GM21619 (cell line): ENCODE results near the gene PHACTR3.

Experiments
- ATAC-seq: cut with Tn5 transposase; IDR thresholded peaks from one replicate; pipeline ENCODE4 v1.9.1; 2021; ENCODE audit not compliant: unreplicated experiment

PHACTR3 gene

DNA sequence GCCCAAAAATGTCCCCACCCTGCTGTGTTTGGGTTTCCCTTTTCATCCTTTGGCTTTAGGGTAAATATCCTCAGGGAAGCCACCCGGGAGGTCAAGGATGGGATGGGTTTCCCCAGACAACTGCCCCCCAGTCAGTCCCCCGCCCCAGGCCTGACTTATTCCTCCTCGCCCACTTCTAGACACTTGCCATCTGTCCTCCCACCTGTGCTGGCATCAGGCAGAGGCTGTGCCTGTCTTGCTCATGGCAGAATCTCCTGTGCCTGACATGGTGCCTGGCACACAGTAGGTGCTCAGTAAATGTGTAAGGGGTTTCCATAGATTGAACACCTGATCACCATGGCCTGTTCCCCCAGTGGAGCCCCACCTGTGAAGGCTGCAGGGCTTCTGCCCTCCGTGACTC, 141.8 kb downstream of the PHACTR3 start:
- ATAC-seq: no peak

DNA sequence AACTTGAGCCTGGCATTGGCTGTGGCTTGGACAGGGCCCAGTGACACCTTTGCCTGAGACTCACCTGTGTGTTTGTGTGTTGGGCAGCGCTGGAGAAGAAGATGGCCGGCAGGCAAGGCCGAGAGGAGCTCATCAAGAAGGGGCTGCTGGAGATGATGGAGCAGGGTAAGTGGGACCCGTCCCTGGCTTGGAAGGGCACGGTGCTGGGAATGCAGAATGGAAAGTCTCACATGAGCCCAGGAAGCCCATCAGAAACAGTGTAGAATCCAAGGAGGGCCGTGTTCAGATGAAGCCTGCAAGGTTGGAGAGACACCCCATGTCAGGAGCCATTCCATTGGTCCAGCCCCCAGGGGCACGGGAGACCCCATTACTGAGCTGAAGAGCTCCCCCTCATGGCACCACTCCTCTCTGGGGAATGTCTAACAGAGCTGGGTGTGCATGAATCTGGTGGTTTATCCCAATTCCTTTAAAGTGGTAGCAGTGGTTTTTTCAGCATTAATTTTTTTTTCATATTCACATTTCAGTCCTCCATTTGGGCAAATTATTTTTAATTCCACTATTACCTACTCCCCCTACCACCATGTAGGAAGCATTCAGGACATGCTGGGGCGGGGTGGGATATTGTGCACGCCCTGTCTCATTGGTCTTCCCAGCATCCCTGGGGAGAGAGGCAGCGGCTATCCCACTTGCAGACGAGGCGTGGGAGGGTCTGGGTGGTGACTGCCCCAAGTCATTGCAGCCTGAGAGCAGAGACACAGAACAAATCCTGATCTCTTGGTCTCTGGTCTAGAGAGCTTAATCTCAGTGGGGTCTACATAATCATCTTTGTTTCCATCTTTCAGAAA, 143.6 kb downstream of the PHACTR3 start:
- ATAC-seq: no peak

DNA sequence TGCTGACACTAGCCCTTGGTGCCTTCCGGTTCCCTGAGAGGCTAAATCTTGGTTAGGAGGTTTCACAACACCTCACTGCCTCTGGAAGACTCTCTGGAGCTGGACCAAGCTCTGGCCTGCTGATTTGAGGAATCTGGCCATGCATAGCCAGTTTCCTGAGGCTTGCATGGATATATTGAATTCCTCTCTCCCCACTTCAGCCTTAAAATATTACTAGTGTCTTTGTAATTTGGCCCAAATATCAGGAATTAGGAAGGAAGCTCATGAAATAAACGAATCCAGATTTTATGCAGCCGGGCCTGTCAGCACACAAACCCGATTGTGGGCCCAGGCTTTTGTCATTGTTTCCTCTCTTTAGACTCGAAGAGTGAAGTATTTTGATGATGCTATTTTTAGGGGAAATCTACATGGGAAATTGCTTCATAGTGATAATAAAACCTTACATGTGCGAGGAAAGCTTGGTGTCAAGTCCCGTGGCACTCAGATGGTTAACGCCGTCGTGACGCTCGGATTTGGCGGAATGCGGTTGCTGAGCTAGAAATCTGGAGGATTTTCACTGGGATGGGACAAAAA, 144.4 kb downstream of the PHACTR3 start:
- ATAC-seq: no peak

DNA sequence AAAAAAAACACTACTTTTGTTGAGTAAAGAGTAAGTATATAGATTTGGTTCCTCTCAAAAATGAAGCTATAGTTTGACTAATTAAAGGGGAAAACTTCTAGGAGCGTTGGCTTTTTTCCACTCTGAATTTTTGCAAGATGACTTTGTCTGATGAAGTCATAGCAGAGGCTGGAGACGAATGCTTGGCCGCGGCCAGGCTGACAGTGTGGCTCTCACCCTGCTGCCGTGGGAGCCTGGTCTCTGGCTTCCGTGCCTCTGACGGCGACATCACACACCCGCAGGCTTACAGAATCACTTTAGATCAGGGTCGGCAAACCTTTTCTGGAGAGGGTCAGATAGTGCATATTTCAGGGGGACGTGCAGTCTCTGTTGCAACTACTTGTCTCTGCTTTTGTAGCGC, 145.0 kb downstream of the PHACTR3 start:
- ATAC-seq: no peak

DNA sequence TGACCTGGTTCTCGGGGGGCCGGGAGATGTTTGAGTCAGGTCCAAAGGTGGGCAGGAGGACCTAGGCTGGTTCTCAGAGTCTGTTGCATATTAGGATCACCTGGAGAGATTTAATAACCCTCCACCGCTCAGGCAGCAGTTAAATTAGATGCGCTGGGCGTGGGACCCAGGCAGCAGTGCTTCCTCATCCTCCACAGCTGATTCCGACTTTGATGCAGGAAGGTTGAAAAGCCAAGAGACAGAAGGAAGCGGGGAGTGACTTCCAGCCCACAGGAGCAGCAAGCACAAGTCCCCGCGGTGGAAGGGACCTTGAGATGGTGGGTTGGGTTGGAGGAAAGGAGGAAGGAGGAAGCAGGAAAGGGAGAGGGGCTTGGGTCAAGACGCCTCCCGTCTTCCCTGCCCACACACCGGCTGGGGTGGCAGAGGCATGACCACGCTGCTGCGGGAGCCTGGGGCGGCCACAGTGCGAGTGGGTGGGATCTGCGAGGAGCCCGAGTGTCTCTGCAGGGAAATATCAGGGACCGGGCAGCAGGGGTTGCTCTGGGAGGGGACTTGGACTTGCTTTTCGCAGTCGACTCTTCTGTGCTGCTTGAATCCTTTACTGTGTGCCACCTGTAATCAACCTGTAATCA, 146.0 kb downstream of the PHACTR3 start:
- no peak for ATAC-seq

DNA sequence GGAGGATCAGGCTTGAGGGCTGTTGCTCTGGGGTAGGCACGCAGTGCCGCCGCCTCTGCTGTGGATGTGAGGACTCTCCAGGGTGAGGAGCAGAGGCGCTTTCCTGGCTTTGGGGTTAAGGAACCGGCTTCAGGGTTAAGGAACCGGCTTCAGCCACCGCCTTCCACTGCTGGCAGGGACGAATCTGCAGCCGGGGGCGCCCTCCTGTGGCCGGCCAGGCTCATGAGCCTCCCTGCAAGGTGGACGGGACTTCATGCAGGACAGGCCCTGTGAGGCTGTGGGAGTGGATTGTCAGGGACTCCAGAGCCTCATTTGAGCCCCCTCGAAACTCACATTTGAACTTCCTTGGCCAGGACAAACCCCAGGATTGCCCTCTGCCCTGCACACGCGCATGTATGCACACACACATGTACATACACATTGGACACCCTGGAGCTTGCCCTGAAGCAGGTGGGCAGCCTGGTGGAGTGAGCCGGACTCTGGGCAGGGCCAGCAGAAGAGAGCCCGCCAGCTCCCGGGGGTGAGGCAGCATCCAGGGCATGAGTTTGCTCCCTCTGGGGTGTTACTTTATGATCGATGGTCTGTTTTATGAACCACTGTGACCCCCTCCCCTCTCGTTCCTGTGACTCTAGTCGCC, 146.9 kb downstream of the PHACTR3 start:
- peak; percentile 59 for ATAC-seq

DNA sequence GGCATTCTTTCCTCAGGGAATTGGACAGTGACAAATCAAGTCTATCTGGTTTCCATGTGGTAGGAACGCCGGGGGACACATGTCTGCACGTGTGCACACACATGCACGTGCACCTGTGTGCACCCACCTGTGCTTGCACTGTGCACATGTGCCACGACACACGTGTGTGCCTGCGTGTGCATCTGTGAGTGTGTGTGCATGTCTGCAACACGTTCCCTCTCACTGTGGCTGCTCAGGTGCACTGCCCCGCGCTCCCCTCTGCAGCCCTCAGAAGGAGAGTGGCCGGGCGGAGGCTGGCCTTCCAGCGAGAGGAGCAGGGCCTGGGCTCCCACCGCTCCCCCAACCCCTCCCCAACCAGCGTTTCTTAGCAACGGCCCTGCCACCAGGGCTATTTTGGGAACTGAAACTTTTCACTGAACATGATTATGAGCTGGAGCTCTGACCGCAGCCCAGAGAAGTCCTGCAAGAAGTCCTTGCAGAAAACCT, 147.8 kb downstream of the PHACTR3 start:
- ATAC-seq: peak; percentile 80

DNA sequence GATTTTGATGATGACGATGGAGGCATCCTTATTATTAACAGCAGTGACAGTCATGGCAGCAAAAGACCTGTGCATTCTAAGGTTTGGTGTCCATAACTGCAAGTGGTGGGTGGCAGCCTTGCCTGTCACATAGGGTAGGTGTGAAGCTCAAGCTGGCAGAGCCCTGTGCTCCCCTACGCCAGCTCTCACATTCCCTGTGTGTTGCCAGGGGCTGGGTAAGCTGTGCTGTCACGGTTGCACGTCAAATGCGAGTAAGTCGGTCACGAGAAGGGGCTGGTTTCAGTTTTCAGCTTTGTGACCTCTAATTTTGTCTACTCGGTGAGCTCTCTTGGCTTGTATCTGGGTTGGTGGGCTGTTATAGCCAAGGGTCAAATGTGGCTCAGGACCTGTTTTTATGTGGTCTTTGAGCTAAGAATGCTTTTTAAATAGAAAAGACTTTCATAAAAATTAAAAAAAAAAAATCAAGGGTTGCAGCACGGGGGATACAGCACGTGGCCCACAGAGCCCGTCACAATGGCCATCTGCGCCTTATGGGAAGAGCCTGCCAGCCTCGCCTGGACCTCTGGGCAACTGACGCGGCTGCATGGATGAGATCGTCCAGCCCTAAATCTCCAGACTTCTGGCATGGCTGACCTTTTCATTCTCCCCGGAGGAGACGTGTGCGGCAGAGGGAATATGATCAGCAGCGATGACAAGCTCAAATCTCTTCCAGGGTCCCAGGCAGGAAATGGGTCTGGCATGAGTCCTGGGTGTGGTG, 148.5 kb downstream of the PHACTR3 start:
- peak; percentile 39 for ATAC-seq

DNA sequence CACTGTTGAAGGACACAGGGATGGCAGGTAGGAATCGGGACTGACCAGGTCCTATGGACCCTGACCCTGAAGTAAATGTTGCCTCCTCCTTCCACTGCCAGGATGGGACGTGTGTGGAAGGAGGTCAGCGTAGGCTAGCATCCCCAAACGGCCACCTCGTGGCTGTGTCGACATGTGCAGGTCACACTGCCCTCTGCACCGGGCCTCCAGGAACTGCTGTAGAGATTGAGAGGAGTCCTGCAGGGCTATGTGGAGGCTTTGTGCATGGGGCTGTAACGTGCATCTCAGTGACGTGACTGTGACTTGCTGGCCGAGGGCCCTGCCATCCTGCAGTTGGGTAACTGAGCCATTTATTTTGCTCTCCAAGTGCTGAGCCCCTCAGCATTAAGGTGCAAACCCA, 149.5 kb downstream of the PHACTR3 start:
- no peak for ATAC-seq

DNA sequence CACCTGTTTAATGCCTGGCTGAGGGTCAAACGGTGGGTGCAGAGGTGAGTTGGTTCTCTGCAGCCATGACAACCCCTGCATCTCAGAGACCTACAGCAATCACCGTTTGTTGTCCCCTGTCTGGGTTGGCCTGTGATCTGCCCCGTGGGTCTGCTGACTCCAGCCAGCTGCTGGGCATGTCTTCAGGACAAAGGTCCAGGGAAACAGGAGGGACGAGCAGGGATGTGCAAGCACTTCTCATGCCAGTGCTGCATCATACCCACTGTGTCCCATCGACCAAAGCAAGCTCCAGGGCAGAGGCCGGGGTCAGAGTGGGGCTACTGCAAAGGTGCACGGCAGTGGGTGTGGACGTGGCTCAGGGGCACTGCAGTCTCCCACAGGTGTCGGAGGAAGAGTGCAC, 150.2 kb downstream of the PHACTR3 start:
- ATAC-seq: no peak

DNA sequence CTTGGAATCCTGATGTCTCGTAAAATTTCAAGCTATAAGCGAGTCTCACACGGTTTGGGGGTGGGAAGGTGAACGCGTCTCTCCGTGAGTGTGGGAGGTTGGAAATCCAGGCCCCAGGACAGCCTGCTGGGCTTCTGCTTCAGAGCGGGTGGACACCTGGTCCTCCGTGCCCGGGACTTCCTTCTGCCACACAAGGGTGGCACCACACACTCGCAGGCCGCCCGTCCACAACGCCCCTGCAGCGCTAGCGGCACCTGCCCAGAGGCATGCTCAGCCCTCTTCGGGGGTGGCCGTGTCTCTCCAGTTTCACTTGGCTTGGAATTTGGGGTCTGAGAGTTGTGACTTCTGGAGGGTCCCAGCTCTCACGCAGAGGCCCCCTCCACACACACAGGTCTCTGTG, 151.9 kb downstream of the PHACTR3 start:
- no peak for ATAC-seq

DNA sequence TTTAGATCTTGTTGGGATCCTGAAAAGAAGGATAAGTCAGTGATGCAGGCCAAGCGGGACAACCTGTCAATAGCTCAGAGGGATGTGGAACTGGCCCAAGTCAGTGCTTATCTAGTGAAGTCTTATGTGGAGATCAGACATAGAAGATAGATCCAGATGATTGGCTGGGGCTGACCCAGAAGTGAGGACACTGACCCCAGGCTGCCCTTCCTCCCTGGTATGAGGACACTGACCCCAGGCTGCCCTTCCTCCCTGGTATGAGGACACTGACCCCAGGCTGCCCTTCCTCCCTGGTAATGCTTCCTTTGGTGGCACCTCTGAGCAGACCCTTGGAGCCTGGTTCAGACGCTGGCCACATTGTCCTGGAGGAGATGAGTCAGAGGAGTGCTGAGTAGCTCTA, 159.7 kb downstream of the PHACTR3 start:
- ATAC-seq: no peak

DNA sequence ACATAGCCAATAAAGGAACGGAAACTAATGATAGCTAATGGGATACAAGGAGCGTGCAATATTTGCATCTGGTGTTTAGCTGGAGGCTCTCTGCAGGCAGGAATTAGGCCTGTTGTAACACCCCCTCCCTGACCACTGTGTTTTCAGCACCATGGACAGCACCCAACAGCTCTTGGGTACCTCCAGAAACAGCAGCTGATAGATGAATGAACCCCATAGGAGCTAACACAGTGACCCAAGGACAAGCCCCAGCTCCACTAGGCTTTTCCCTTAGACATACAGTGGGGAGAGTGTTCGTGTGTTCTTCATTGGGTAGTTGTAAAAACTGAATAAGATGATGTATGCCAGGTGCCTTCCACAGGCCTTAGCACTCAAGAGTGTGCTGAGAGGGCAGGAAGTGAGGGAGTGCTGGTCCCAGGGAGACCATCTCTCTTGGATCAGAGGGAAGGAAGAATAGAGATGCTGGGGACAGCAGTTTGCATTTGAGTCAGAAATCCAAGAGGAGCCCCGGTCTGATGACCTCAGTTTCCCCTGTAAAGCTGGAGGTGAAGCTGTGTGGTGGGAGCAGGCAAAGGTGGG, 161.3 kb downstream of the PHACTR3 start:
- no peak for ATAC-seq

DNA sequence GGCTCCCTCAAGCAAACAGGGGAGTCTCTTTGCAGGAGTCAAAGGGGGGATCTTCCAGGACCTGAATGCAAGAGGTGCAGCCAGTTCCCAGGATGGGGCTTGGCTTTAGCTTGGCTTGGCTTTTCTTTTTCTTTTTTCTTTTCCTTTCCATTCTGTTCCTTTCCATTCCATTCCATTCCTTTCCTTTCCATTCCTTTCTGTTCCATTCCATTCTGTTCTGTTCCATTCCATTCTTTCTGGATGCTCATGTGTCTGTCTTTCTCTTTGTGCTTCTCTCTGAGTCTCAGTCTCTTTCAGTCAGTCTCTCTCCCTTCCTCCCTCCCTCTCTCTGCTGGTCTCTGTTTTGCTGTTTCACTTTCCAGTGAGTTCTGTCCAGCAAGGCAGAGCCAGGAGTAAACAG, 163.3 kb downstream of the PHACTR3 start:
- no peak for ATAC-seq

DNA sequence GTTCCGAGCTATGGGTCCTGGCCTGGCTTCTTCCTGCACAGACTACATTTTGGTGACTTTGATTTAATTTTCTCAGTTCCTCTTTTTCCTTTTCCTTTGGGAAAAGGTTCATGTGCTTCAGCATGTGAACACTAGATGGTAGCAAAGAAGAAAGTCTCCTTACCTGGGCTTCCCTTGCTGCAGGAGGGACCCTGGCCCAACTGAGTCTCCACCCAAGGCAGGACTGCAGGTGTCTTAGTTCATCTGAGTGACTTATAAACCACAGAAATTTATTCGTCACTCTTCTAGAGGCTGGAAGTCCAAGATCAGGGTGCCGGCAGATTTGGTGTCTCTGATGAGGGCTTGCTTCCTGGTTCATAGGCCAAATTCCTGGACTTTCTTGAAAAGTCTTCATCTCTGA, 165.9 kb downstream of the PHACTR3 start:
- ATAC-seq: no peak

DNA sequence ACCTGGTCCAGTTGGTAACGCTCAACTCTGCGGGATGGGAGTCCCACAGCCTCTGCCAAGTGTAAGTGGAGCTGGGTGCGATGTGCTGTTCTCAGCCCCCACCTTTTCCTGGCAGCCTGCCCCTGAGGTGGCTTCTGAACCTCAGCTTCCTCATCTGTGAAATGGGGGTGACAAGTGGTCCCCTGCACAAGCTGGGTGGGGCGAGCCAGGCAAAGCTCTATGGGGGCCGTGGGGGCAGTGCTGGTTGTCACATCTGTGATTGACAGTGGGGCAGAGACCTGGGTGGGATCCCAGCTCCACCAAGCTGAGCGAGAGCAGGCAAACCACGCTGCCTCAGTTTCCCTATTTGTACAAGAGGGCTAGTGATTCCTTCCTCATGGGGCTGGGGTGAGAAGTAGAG, 166.5 kb downstream of the PHACTR3 start:
- ATAC-seq: no peak

DNA sequence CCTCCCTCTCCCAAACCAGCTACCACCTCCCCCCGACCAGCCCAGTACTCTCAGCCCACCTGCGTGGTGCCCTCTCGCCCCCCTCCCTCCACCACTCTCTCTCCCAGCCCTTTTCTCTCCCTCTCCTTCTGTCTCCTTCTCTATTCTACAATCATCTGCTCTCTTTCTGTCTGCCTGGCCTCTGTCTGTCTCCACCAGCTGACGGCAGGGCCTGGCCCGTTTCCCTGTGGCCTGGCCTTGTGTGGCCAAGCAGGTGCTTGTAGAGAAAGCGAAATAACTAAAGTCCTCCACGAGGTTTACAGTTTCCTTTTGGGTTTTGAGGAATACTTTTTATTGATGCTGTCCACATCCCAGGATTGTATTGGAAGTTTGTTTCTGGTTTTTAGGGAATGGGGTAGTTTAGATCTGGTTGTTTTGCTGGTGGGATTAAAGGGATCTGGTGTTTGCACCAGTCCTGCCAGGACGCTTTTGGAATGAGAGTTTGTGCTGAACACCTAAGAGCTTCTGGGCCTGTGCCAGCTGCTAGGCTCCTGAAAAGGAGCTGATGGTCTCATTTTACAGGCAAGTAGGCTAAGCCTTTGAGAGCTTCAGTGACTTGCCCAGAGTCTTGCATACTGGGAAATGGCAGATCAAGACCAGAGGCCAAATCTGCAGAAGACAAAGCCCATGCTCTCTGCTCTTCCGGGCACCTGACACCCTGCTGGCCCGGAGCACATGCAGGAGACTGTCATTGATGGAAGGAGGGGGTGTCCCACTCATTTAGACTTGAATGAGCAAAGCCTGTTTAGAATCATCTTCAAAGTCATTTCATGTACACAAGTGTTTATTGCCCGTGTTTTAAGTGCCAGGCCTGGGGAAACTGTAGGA, 167.4 kb downstream of the PHACTR3 start:
- no peak for ATAC-seq

DNA sequence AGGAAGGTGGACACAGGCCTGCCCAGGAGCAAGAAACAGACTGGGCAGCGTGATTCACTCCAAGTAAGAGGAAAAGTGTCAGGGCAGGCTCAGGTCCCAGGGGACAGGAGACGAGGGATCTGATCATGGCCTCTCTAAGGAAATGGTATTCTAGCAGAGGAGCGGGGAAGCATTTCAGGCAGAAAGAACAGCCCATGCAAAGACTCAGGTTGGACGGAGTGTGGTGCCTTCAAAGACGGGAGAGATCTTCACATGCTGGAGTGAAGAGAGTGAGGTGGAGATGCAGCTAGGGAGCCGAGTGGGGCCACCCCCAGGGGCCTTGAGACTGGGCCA, 168.0 kb downstream of the PHACTR3 start:
- ATAC-seq: no peak

DNA sequence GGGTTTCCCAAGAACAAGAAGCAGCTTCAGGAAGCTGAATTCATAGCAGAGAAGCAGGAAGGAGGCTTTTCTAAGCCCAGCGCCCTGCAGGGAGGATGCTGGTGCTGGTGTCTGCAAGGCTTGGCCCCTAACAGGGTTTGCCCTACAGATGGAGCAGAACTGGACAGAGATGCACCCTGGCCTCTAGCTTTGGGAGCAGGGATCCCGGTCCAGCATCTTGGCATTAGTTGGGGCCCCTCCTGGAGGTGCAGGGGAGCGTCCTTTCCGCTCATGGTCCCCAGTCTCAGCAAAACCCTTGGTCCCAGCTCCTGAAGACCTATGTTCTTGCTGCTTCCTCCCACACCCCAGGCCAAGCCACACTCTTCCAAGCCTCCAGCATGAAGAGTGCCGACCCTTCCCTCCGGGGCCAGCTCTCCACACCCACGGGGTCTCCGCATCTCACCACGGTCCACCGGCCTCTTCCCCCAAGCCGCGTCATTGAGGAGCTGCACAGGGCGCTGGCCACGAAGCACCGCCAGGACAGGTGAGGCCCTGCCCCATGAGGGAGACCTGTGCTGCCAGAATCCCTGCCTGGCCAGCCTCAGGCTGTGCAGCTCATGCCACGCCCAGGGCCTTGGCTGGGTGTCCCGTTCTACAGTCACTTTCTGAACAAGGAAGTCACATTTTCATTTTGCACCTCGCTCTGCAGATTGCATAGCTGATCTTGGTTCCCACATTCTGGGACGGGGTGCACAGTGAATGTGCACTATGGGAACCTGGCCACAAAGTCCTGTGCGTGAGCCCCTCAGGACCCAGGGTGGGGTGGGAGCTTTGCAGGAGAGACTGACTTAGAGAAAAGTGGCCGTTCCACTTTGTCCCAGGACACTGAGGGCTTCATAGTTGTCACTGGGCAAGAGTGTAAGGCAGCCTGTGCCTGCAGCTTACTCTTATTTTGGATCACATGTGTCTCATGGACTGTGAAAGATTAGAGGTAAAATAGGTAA, 168.9 kb downstream of the PHACTR3 start:
- ATAC-seq: no peak
